SJCRH30 (cell line): ENCODE results near the gene H6PD. TPM values are rescaled to one million over a fixed set of nuclear protein-coding genes. Genes with fewer than 3 reads are reported as not detected.

ENCODE experiments used
- DNase-seq, 2 experiments: peaks; one replicate each; pipeline ENCODE4 v3.0.0-alpha.2; 2015 to 2020
- H3K27ac ChIP-seq: fragments of 250-450 bp; sonication (Bioruptor Pico); 2 replicates; pipeline ENCODE4 v1.5.1; 2020; ENCODE audit warnings: mild to moderate bottlenecking, moderate library complexity
- H3K27me3 ChIP-seq: fragments of 250-450 bp; sonication (Bioruptor Pico); 2 replicates; pipeline ENCODE4 v1.5.1; 2020; ENCODE audit warnings: mild to moderate bottlenecking, moderate library complexity
- H3K36me3 ChIP-seq: fragments of 250-450 bp; sonication (Bioruptor Pico); 2 replicates; pipeline ENCODE4 v1.5.1; 2020; ENCODE audit warnings: mild to moderate bottlenecking, moderate library complexity
- H3K4me1 ChIP-seq: fragments of 250-450 bp; sonication (Bioruptor Pico); 2 replicates; pipeline ENCODE4 v1.5.1; 2020; ENCODE audit warnings: mild to moderate bottlenecking, moderate library complexity
- H3K4me3 ChIP-seq: fragments of 250-450 bp; sonication (Bioruptor Pico); 2 replicates; pipeline ENCODE4 v1.5.1; 2020; ENCODE audit warnings: mild to moderate bottlenecking, moderate library complexity
- H3K9me3 ChIP-seq: fragments of 250-450 bp; sonication (Bioruptor Pico); replicated peaks from 2 replicates; pipeline ENCODE4 v1.5.1; 2020; ENCODE audit warnings: mild to moderate bottlenecking, moderate library complexity
- total RNA-seq: library from RNA; depleted of rRNA; stranded (reverse); fragments of >200 nt; shearing (Covaris generic); gene quantifications from 2 replicates; pipeline ENCODE4 v1.2.3, GENCODE V29; 2014

The H6PD gene
- total RNA-seq, 1 experiment from 2014 or later, result 7.0 TPM

DNA sequence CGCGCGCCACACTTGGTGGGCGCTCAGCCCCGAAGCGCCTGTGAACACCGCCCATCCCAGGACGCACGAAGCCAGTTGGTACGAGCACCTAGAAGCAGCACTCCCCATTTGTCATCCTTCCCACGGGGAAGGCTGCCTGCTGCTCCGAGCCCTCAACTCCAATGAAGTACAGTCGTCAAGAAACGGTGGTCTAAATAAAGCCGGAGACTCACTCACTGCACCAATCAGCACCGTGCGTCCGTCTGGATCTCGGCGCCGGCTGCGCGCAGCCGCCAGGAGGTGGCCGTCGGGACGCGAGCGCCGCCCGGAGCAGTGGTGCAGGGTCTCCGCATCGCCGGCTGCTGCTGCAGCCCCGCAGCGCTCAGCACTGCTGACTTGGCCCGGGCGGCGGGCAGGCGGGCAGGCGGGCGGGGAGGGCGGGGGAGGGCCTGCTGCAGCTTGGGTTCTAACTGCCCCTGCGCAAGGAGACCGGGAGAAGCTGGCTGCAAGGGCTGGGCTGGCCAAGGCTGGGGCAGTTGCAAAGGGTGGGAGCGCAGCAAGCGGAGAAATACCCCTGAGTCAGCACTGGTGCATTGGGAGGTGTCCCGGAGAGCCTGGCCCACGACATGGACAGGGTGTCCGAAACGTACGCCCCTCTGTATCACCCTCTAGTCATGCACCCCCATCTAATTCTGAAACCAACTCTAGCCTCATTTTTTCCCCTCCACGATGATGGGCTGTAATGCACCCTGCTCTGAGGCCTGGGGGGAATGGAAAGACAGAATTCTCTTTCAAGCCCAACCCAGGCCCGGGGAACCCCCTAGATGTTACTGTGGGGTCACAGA is 35.8 kb upstream of the H6PD start:
- Histone ChIP-seq H3K4me1 (peaks cover 3% of the 10 kb centered on the region; the same call in 1 of the 2 replicates), H3K27ac (no peak overlapping the region), H3K36me3 (no peaks in the 10 kb centered on the region), H3K9me3 (no peaks in the 10 kb centered on the region), H3K4me3 (no peak overlapping the region), H3K27me3 (peaks cover 74% of the 10 kb centered on the region)
- no peak for DNase-seq

DNA sequence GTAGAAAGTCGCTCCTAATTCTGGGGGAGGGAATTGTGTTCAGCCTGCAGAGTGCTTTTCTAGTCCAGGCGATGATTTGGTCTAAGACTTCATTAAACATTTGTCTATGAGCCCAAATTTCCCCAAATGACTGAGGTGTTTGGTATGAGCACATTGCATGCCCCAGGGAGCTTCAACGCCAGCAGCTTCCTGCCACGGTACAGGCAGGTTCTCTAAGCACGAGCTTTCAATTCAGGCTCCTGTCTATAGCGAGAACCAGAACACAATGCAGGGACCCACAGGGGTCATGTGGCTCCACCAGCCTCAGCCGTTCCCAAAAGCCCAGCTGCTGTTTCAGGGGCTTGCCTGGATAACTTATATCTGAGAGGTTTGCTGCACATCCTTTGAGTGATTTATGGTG is 34.1 kb upstream of the H6PD start:
- no peak for DNase-seq
- Histone ChIP-seq H3K27ac (no peak overlapping the region), H3K4me1 (peaks cover 3% of the 10 kb centered on the region; the same call in 1 of the 2 replicates), H3K9me3 (no peaks in the 10 kb centered on the region), H3K4me3 (no peak overlapping the region), H3K27me3 (peaks cover 80% of the 10 kb centered on the region), H3K36me3 (no peaks in the 10 kb centered on the region)

DNA sequence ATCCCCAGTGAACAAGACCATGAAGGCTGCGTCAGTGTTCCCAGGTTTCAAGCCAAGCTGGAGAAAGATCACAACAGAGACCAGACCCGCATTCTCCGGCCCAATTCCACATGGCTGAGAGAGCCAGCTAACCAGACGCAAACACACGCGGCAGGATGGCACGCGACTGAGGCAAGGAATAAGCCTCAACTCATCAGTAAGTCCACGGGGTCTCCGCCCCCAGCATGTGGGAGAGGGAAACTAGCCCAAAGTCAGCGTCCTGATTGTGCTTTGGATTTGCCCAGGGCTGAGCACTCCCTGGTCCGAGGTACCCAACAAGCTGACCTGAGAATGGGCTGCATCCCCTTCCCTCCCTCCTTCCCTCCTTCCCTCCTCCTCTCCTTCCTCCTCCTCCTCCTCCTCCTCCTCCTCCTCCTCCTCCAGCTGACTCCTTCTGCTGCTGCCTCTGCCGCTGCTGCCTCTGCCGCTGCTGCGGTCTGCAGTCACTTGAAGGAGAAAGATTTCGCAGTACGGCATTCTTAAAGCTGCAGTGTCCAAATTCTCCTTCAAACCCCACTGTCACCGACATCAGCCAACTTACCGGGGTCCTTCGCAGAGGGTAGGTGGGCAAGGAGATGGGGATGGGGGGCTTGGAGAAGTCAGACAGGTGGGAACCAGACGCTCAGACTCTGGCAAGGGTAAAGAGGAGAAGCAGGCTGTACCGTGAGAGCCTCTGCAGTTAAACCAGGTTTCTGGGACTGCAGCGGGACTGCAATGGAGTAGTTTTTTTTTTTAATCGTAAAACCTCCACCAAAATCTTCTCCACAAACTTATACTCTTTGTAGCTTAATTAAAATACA is 33.0 kb upstream of the H6PD start:
- DNase-seq, result no peak
- Histone ChIP-seq H3K27me3 (peaks cover 72% of the 10 kb centered on the region), H3K4me3 (no peak overlapping the region), H3K36me3 (no peaks in the 10 kb centered on the region), H3K27ac (no peak overlapping the region), H3K4me1 (peaks cover 2% of the 10 kb centered on the region; the same call in 1 of the 2 replicates), H3K9me3 (no peaks in the 10 kb centered on the region)

DNA sequence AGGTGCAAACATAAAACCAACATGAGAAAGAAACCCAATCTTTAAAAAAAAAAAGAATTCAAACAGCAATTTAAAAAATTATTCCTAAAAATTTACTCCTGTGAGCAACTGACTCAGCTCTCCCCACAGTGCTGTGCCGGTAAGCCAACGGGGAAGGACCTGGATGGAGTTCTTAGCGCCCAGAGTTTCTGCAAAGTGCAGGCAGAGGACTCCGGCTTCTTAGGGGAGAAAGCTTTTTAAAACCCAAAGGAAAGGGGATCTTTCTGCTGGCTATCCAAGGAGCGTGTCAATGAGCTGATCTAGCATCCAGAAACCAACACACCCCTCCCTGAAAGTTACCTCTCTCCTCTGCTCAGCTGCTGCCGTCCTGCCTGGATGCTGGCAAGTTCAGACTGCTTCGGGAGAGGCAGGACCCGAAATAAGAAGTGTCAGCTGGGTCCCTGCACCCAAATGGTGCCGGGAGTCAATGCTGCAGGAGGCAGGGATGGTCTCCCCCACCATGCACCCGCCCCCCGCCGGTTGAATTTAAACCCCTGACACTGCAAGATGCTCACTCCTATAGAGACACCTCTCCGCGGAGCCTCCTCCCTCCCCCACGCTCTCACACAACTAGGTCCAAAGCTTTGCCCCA is 32.2 kb upstream of the H6PD start:
- Histone ChIP-seq H3K27me3 (peaks cover 65% of the 10 kb centered on the region), H3K4me3 (no peak overlapping the region), H3K4me1 (no peaks in the 10 kb centered on the region), H3K9me3 (no peaks in the 10 kb centered on the region), H3K27ac (no peak overlapping the region), H3K36me3 (no peaks in the 10 kb centered on the region)
- DNase-seq, result no peak

DNA sequence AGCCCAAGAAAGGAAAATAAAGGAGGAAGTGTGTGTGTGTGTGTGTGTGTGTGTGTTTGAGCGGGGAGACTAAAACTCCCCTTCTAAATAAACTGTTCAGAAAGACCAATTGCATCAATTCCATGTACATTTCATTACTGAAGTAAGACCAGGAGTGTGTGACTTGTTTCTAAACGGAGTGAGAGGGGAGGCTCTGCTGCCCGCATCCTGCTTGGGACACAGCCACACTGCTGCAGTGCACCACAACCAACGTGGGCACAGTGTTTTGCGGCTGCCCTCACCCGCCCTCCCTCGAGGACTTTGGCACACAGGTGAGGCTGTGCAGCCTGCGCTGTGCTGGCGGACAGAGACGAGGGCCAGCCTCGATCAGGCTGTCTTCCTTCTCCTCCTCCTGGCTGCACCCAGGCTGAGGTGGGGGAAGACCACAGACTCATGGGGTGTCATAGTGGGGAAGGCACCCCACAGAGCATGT is 31.0 kb upstream of the H6PD start:
- Histone ChIP-seq H3K36me3 (no peaks in the 10 kb centered on the region), H3K27ac (no peak overlapping the region), H3K4me1 (no peaks in the 10 kb centered on the region), H3K27me3 (peaks cover 54% of the 10 kb centered on the region), H3K9me3 (no peaks in the 10 kb centered on the region), H3K4me3 (no peak overlapping the region)
- no peak for DNase-seq

DNA sequence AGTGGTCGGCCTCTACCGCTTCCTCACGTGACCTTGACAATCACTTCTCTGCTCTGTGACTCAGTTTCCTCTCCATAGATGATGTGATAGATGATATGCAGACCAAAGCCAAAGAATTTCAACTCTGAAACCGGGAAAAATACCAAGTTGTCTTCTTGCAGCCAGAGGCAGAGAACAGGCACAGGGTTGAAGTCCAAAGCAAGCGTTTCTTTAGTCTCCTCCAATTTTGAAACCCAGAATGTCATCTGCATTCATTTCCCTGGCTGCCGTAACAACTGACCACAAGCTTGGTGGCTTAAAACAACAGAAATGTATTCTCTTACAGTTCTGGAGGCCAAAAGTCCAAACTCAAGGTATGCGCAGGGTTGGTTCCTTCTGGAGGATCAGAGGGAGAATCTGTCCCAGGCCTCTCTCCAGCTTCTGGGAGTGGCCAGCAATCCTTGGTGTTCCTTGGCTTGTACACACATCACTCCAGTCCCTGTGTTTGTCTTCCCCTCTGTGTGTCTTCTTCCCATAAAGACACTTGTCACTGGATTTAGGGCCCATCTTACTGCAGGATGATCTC is 30.3 kb upstream of the H6PD start:
- H3K27me3 ChIP-seq, result peaks cover 51% of the 10 kb centered on the region

DNA sequence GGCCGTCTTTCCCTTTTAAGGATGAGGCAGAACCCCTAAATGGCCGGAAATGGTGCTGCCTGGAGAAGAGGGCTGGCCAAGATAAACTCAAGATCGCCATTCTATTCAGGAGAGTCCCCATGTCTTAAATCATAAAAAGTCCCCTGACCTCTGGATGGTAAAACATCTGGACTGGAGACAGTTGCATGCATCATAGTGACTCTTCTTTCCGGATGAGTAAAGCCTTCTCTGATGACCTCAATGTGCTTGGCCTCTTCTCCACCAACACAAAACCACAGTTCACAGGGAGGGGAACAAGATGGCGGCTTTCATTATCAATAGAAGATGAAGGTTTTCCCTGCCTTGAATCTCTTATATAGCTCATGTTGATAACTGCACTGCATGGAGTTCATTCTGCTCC is 27.5 kb upstream of the H6PD start:
- peaks cover 30% of the 10 kb centered on the region for H3K27me3 ChIP-seq
- H3K27ac ChIP-seq, result no peak overlapping the region
- no peaks in the 10 kb centered on the region for H3K36me3 ChIP-seq
- H3K4me3 ChIP-seq, result no peak overlapping the region
- no peak for DNase-seq
- no peaks in the 10 kb centered on the region for H3K4me1 ChIP-seq
- H3K9me3 ChIP-seq, result no peaks in the 10 kb centered on the region

More for the DNA sequence above, 30.3 kb upstream of the H6PD start:
- Histone ChIP-seq H3K36me3 (no peaks in the 10 kb centered on the region), H3K4me1 (no peaks in the 10 kb centered on the region), H3K9me3 (no peaks in the 10 kb centered on the region), H3K27ac (no peak overlapping the region), H3K4me3 (no peak overlapping the region)
- DNase-seq, result no peak

DNA sequence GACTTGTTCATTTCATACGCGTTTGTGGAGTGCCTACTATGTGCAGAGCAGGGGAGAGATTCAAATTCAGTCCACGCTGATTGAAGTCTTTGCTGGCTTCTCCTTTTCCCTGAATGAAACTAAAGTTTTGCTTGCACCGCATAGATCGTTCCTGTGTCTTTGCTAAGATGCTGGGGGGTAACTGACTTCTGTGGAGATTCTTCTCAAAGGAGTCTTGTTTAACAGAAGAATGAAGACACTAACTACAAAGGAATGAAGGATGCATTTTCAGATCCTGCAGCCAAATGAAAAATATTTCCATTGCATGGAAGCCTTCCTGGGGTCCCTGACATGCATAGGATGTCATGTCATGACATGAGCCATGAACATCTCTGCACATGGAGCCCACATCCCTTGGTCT is 26.9 kb upstream of the H6PD start:
- H3K4me1 ChIP-seq, result no peaks in the 10 kb centered on the region
- no peak overlapping the region for H3K4me3 ChIP-seq
- H3K27ac ChIP-seq, result no peak overlapping the region
- no peak for DNase-seq
- no peaks in the 10 kb centered on the region for H3K9me3 ChIP-seq
- peaks cover 24% of the 10 kb centered on the region for H3K27me3 ChIP-seq
- no peaks in the 10 kb centered on the region for H3K36me3 ChIP-seq

DNA sequence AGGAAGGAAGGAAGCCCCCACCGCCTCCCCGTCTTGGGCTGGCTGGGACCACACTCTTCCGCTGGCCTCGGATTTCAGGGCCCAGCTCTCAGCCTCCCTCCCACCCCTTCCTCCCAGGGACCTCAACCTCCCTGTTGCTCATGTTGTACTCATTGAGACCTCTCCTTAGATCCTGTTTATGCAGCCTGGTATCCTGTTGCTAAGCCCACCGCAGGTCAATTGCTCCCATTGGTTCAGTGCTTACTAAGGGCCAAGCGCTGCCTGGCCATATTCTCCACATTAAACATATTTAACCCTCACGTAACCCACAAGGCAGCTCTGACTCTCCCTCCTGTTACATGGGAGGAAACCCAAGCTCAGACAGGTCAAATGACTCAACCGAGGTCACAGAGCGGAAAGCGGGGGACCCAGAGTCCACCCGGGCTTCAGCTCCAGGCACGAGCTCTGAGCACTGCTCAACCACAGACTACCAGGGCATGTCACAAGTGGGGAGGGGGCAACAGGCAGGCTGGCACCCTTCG is 23.2 kb upstream of the H6PD start:
- Histone ChIP-seq H3K36me3 (no peaks in the 10 kb centered on the region), H3K27me3 (peaks cover 13% of the 10 kb centered on the region), H3K27ac (no peak overlapping the region), H3K9me3 (no peaks in the 10 kb centered on the region), H3K4me3 (no peak overlapping the region), H3K4me1 (no peaks in the 10 kb centered on the region)
- no peak for DNase-seq

DNA sequence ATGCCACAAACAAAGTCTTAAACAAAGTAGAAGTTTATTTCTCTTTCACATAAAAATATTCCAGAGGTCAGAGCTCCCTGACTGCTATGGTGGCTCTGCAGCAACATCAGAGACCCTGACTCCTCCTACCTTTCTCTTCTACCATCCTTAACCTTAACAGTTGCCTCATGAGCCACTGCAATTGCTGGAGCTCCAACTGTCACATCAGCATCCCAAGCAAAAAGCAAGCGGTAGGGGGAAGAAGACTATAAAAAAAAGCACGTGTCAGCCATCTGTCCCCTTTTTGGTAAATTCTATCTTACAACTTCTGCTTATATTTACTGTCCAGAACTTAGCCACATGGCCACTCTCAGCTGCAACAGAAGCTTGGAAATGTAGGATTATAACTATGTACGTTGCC is 21.8 kb upstream of the H6PD start:
- no peak for DNase-seq
- Histone ChIP-seq H3K4me1 (no peaks in the 10 kb centered on the region), H3K9me3 (no peaks in the 10 kb centered on the region), H3K4me3 (no peak overlapping the region), H3K36me3 (no peaks in the 10 kb centered on the region), H3K27me3 (peaks cover 13% of the 10 kb centered on the region), H3K27ac (no peak overlapping the region)

DNA sequence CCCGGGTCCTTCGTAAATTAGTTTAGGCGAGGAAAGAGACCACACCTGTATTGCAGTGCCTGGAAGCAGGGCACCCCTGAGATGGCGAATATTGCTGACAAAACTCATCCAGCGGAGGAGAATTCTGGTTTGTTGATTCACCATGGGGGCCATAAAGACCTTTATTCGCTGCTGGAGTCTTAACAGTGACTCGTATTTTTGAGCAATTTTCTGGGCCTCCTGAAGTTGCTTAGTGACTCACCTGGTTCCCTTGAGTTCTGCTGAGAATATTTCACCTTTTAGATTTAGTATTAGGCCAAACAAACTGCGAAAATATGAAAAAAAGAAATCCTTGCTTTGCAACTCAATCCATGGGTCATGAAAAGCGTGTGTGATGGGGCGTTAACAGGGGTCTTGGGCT is 20.6 kb upstream of the H6PD start:
- Histone ChIP-seq H3K4me1 (no peaks in the 10 kb centered on the region), H3K36me3 (no peaks in the 10 kb centered on the region), H3K27ac (no peak overlapping the region), H3K4me3 (no peak overlapping the region), H3K27me3 (peaks cover 13% of the 10 kb centered on the region), H3K9me3 (no peaks in the 10 kb centered on the region)
- DNase-seq, result no peak

DNA sequence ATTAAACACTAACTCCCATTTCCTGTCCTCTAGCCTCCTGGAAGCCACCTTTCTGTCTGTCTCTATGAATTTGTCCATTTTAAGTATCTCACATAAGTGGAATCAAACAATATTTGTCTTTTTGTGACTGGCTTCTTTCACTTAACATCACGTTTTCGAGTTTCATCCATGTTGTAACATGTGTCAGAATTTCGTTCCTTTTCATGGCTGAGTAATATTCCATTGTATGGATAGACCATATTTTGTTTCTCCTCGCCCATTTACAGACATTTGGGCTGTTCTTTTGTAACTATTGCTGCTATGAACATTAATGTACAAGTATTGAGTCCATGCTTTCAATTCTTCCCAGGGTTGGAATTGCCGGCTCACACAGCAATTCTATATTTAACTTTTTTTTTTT is 15.7 kb upstream of the H6PD start:
- DNase-seq, result no peak
- no peak overlapping the region for H3K27ac ChIP-seq
- H3K27me3 ChIP-seq, result peaks cover 6% of the 10 kb centered on the region
- H3K4me1 ChIP-seq, result no peaks in the 10 kb centered on the region
- H3K36me3 ChIP-seq, result no peaks in the 10 kb centered on the region
- H3K9me3 ChIP-seq, result no peaks in the 10 kb centered on the region
- no peak overlapping the region for H3K4me3 ChIP-seq

DNA sequence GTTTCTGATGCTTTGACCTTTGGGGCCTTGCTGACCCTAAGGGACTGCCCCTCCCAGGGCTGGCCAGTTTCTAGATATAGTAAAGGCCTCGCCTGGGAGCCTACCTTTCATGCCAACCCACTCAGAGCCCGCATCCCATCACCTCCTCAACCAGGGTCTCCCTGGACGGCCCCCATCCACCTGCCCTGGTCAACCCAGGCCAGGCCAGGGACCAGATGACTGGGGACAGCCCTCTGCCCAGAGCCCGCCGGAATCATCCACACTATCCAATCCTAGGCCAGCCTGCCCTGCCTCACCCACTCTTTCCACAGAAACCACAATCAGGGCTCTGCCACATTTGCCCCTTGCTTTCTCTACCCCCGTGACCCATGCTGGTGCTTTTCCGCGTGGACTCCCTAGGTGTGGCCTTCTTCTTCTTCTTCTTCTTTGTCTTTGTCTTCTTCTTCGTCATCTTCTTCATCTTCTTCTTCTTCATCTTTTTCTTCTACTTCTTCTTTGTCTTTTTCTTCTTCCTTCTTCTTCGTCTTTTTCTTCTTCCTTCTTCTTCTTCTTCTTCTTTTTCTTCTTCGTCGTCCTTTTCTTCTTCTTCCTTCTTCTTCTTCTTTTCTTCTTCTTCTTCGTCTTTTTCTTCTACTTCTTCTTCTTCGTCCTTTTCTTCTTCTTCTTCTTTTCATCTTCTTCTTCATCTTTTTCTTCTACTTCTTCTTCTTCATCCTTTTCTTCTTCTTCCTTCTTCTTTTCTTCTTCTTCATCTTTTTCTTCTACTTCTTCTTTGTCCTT is 11.5 kb upstream of the H6PD start:
- Histone ChIP-seq H3K27me3 (no peaks in the 10 kb centered on the region), H3K27ac (no peak overlapping the region), H3K4me1 (no peaks in the 10 kb centered on the region), H3K4me3 (no peak overlapping the region), H3K9me3 (no peaks in the 10 kb centered on the region), H3K36me3 (no peaks in the 10 kb centered on the region)
- DNase-seq, result no peak
